ENCODE results near the gene RNF112. TPM values are rescaled to one million over a fixed set of nuclear protein-coding genes. Genes with fewer than 3 reads are reported as not detected.

Gene RNF112
- polyA plus RNA-seq, 1 donor from 2014 or later: 33.3 TPM

DNA sequence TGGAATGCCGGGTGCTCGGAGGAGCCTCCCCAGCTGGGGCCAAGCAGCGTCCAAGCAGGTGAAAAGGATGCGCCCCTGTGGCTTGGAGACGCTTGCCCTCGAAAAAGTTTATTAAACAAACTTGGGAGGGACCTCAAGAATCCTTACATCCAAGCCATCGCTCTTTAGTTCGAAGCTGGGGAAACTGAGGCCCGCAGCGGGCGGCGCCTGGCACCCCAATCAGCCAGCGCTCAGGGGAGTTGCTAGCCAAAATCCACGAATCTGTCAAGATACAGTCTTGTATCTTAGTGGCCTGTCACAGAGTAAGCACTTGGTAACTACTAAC is 48.0 kb upstream of the RNF112 start:
- peaks cover 7% of the 10 kb centered on the region for H3K79me2 ChIP-seq (replicated peaks; ENCODE audit: insufficient read depth, low read length)
- no peak for TF ChIP-seq TAF1 (IDR thresholded peaks at IDR 0.05; ENCODE audit: low read depth)
- TF ChIP-seq MXI1 (conservative IDR thresholded peaks at IDR 0.05; ENCODE audit: poor library complexity, severe bottlenecking): no peak
- H3K9me2 ChIP-seq (ENCODE audit: insufficient read depth, low read length): no peaks in the 10 kb centered on the region
- no peaks in the 10 kb centered on the region for H3K27me3 ChIP-seq (ENCODE audit: insufficient read depth, low read depth, low read length)
- H3K4me3 ChIP-seq (ENCODE audit: low read length): peak overlapping the region; percentile 98
- no peak overlapping the region for H3K27ac ChIP-seq (ENCODE audit: low read length)
- H3K9me3 ChIP-seq (ENCODE audit: low read length): no peaks in the 10 kb centered on the region
- peaks cover 7% of the 10 kb centered on the region for H3K36me3 ChIP-seq (ENCODE audit: insufficient read depth, low read length)
- H4K20me1 ChIP-seq (ENCODE audit: insufficient read depth): no peaks in the 10 kb centered on the region
- H2AFZ ChIP-seq (ENCODE audit: low read depth, low read length): no peak overlapping the region
- H3F3A ChIP-seq (ENCODE audit: insufficient read depth, low read length, poor library complexity, severe bottlenecking): no peaks in the 10 kb centered on the region
- peak overlapping the region; percentile 19 for H3K4me2 ChIP-seq (ENCODE audit: low read length)
- H3K9ac ChIP-seq (ENCODE audit: low read length): peak overlapping the region; percentile 87

DNA sequence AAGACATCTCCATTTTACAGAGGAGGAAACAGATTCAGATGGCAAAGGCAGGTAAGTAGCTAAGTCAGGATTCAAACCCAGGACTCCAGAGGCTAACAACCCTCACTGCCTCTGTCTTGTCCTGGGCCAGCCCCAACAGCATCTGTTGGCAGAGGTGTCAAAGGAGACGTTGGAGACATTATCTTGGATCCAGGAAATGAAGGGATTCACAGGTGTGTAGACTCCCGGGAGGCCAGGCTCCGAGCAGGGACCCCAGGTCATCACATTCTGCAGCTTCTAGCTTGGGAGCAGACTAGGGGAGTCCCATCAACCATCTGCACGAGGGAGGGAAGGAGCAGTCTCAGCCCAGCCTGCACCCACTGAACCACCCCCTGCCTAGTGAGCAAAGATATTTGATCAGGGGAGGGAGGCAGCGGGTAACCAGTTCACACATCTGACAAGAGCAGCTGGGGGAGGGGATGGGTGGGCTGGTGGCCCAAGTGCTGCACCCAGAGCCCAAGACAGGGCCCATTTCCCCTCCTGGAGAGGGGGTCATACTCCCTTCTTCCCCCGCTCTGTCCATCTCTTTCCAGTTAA is 47.5 kb upstream of the RNF112 start:
- Histone ChIP-seq H3K27ac (ENCODE audit: low read length) (no peak overlapping the region), H3K36me3 (ENCODE audit: insufficient read depth, low read length) (peaks cover 7% of the 10 kb centered on the region), H3K4me3 (ENCODE audit: low read length) (no peak overlapping the region), H3K4me2 (ENCODE audit: low read length) (no peak overlapping the region), H3K9me3 (ENCODE audit: low read length) (no peaks in the 10 kb centered on the region), H3F3A (ENCODE audit: insufficient read depth, low read length, poor library complexity, severe bottlenecking) (no peaks in the 10 kb centered on the region), H3K9me2 (ENCODE audit: insufficient read depth, low read length) (no peaks in the 10 kb centered on the region), H2AFZ (ENCODE audit: low read depth, low read length) (no peak overlapping the region), H3K27me3 (ENCODE audit: insufficient read depth, low read depth, low read length) (no peaks in the 10 kb centered on the region), H3K9ac (ENCODE audit: low read length) (no peak overlapping the region), H4K20me1 (ENCODE audit: insufficient read depth) (no peaks in the 10 kb centered on the region), H3K79me2 (replicated peaks; ENCODE audit: insufficient read depth, low read length) (peaks cover 7% of the 10 kb centered on the region)
- TF ChIP-seq SMC3 (conservative IDR thresholded peaks at IDR 0.05; ENCODE audit: poor library complexity) (no peak), EP300 (conservative IDR thresholded peaks at IDR 0.05; ENCODE audit: poor library complexity, severe bottlenecking) (no peak), EZH2 (IDR thresholded peaks at IDR 0.05; ENCODE audit: borderline replicate concordance, insufficient read depth, low read length, poor library complexity, severe bottlenecking) (no peak), MXI1 (conservative IDR thresholded peaks at IDR 0.05; ENCODE audit: poor library complexity, severe bottlenecking) (no peak), TAF1 (IDR thresholded peaks at IDR 0.05; ENCODE audit: low read depth) (no peak), RAD21 (conservative IDR thresholded peaks at IDR 0.05) (no peak), POLR2AphosphoS5 (IDR thresholded peaks at IDR 0.05) (no peak)
- TF ChIP-seq, protein P1, sequence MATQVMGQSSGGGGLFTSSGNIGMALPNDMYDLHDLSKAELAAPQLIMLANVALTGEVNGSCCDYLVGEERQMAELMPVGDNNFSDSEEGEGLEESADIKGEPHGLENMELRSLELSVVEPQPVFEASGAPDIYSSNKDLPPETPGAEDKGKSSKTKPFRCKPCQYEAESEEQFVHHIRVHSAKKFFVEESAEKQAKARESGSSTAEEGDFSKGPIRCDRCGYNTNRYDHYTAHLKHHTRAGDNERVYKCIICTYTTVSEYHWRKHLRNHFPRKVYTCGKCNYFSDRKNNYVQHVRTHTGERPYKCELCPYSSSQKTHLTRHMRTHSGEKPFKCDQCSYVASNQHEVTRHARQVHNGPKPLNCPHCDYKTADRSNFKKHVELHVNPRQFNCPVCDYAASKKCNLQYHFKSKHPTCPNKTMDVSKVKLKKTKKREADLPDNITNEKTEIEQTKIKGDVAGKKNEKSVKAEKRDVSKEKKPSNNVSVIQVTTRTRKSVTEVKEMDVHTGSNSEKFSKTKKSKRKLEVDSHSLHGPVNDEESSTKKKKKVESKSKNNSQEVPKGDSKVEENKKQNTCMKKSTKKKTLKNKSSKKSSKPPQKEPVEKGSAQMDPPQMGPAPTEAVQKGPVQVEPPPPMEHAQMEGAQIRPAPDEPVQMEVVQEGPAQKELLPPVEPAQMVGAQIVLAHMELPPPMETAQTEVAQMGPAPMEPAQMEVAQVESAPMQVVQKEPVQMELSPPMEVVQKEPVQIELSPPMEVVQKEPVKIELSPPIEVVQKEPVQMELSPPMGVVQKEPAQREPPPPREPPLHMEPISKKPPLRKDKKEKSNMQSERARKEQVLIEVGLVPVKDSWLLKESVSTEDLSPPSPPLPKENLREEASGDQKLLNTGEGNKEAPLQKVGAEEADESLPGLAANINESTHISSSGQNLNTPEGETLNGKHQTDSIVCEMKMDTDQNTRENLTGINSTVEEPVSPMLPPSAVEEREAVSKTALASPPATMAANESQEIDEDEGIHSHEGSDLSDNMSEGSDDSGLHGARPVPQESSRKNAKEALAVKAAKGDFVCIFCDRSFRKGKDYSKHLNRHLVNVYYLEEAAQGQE (IDR thresholded peaks at IDR 0.05; ENCODE audit: borderline replicate concordance): no peak
- TF ChIP-seq, protein P2, sequence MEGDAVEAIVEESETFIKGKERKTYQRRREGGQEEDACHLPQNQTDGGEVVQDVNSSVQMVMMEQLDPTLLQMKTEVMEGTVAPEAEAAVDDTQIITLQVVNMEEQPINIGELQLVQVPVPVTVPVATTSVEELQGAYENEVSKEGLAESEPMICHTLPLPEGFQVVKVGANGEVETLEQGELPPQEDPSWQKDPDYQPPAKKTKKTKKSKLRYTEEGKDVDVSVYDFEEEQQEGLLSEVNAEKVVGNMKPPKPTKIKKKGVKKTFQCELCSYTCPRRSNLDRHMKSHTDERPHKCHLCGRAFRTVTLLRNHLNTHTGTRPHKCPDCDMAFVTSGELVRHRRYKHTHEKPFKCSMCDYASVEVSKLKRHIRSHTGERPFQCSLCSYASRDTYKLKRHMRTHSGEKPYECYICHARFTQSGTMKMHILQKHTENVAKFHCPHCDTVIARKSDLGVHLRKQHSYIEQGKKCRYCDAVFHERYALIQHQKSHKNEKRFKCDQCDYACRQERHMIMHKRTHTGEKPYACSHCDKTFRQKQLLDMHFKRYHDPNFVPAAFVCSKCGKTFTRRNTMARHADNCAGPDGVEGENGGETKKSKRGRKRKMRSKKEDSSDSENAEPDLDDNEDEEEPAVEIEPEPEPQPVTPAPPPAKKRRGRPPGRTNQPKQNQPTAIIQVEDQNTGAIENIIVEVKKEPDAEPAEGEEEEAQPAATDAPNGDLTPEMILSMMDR (IDR thresholded peaks at IDR 0.05; ENCODE audit: poor library complexity, severe bottlenecking): no peak

All from neural cell (in vitro differentiated cells).